HepG2 (cell line): ENCODE data around the gene TMEM235. TPM values are rescaled to one million over a fixed set of nuclear protein-coding genes. Genes with fewer than 3 reads are reported as not detected.
A peak's percentile ranks its signal among the peaks of the same experiment; 100 is the strongest.

Experiments
- ATF7 ChIP-seq, 2 experiments: fragments of 450-650 bp in 1 of 2; sonication (generic) in 1 of 2; formaldehyde crosslinking in 1 of 2; IDR thresholded peaks; 2 replicates each; pipeline versions ENCODE4 v1.4.0 to v1.6.1; 2016 to 2020; ENCODE audit warnings: antibody characterized with exemption in 1 of 2, mild to moderate bottlenecking in 1 of 2, missing genetic modification reagents in 1 of 2
- BORCS8-MEF2B ChIP-seq: sonication (generic); formaldehyde crosslinking; IDR thresholded peaks from 2 replicates; pipeline ENCODE4 v1.8.0; 2022; ENCODE audit warnings: mild to moderate bottlenecking, missing genetic modification reagents
- JUND ChIP-seq: sonication (generic); formaldehyde crosslinking; IDR thresholded peaks from 2 replicates; pipeline ENCODE4 v1.8.0; 2022; ENCODE audit warnings: mild to moderate bottlenecking, missing genetic modification reagents
- POGK ChIP-seq: sonication (generic); formaldehyde crosslinking; conservative IDR thresholded peaks from 2 replicates; pipeline ENCODE4 v1.8.0; 2022; ENCODE audit warnings: mild to moderate bottlenecking, moderate library complexity, missing genetic modification reagents
- RCOR2 ChIP-seq: IDR thresholded peaks from 2 replicates; pipeline ENCODE4 v1.6.1; 2016; ENCODE audit warnings: missing biosample characterization, missing genetic modification reagents
- SCMH1 ChIP-seq: sonication (generic); formaldehyde crosslinking; IDR thresholded peaks from 2 replicates; pipeline ENCODE4 v1.9.0; 2021; ENCODE audit warnings: missing genetic modification reagents, mild to moderate bottlenecking, borderline replicate concordance
- SMARCE1 ChIP-seq: fragments of 450-650 bp; IDR thresholded peaks from 2 replicates; pipeline ENCODE4 v1.6.1; 2017; ENCODE audit warnings: borderline replicate concordance
- THRA ChIP-seq: sonication (generic); formaldehyde crosslinking; IDR thresholded peaks from 2 replicates; pipeline ENCODE4 v1.4.0; 2020; ENCODE audit warnings: missing genetic modification reagents, borderline replicate concordance
- XBP1 ChIP-seq: sonication (generic); formaldehyde crosslinking; IDR thresholded peaks from 2 replicates; pipeline ENCODE4 v1.5.0; 2020; ENCODE audit warnings: missing genetic modification reagents
- ZGPAT ChIP-seq: IDR thresholded peaks from 2 replicates; pipeline ENCODE4 v1.6.1; 2016; ENCODE audit warnings: mild to moderate bottlenecking
- ZNF17 ChIP-seq: sonication (generic); formaldehyde crosslinking; IDR thresholded peaks from 2 replicates; pipeline ENCODE4 v1.5.0; 2020; ENCODE audit warnings: mild to moderate bottlenecking, missing genetic modification reagents
- ZNF3 ChIP-seq: IDR thresholded peaks from 2 replicates; pipeline ENCODE4 v1.7.0; 2017; ENCODE audit warnings: inconsistent platforms
- ZNF572 ChIP-seq: sonication (generic); formaldehyde crosslinking; IDR thresholded peaks from 2 replicates; pipeline ENCODE4 v1.5.1; 2020; ENCODE audit warnings: mild to moderate bottlenecking, missing genetic modification reagents
- ZNF589 ChIP-seq: sonication (generic); formaldehyde crosslinking; conservative IDR thresholded peaks from 2 replicates; pipeline ENCODE4 v1.8.0; 2022; ENCODE audit warnings: mild to moderate bottlenecking, moderate library complexity, missing genetic modification reagents
- polyA plus RNA-seq, 8 experiments: library from polyadenylated mRNA; depleted of rRNA in 3 of 8; stranded (reverse) in 7 of 8; unstranded in 1 of 8; fragments of >200 nt; fragmentation: Illumina TruSeq in 4 of 8; extraction: Trizol in 4 of 8; gene quantifications; 2 replicates each; pipeline versions ENCODE4 v1.2.1 to v1.2.3, GENCODE V29; 2011 to 2016; ENCODE audit warnings: low read depth in 4 of 8, missing spikeins in 1 of 8, mixed read lengths in 1 of 8; ENCODE audit not compliant: insufficient read depth in 1 of 8
- total RNA-seq, 5 experiments: library from RNA; depleted of rRNA; stranded (reverse); fragments of >200 nt; fragmentation: Illumina TruSeq; extraction: Trizol; gene quantifications; 2 replicates each; pipeline ENCODE4 v1.2.3, GENCODE V29; 2016; ENCODE audit warnings: low read depth in 1 of 5
- TF ChIP-seq, protein P1 (sequence below): sonication (generic); formaldehyde crosslinking; IDR thresholded peaks from 2 replicates; pipeline ENCODE4 v1.8.1; 2023; ENCODE audit warnings: missing genetic modification reagents, inconsistent platforms, borderline replicate concordance
- TF ChIP-seq, protein P2 (sequence below): sonication (generic); formaldehyde crosslinking; IDR thresholded peaks from 2 replicates; pipeline ENCODE4 v1.9.0; 2021; ENCODE audit warnings: missing genetic modification reagents, borderline replicate concordance
- TF ChIP-seq, protein P3 (sequence below): sonication (generic); formaldehyde crosslinking; IDR thresholded peaks from 2 replicates; pipeline ENCODE4 v1.4.0; 2020; ENCODE audit warnings: missing genetic modification reagents

TMEM235 gene
- total and polyA plus RNA-seq, 2 of the 13 experiments (the other 11 are each of a cell fraction or from before 2014, with no cell fraction given) = not detected

- no peak for TF ChIP-seq ZNF572 (CRISPR knock-in tag)
- TF ChIP-seq, protein P1, sequence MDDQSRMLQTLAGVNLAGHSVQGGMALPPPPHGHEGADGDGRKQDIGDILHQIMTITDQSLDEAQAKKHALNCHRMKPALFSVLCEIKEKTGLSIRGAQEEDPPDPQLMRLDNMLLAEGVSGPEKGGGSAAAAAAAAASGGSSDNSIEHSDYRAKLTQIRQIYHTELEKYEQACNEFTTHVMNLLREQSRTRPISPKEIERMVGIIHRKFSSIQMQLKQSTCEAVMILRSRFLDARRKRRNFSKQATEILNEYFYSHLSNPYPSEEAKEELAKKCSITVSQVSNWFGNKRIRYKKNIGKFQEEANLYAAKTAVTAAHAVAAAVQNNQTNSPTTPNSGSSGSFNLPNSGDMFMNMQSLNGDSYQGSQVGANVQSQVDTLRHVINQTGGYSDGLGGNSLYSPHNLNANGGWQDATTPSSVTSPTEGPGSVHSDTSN = no peak
- TF ChIP-seq RCOR2 = peak; percentile 50; the same call in 1 of the 2 replicates
- TF ChIP-seq SCMH1 (CRISPR knock-in tag) = no peak
- TF ChIP-seq ZNF3 (CRISPR knock-in tag) = peak; percentile 55; the same call in 1 of the 2 replicates
- TF ChIP-seq BORCS8-MEF2B = peak; percentile 92
- TF ChIP-seq, protein P2, sequence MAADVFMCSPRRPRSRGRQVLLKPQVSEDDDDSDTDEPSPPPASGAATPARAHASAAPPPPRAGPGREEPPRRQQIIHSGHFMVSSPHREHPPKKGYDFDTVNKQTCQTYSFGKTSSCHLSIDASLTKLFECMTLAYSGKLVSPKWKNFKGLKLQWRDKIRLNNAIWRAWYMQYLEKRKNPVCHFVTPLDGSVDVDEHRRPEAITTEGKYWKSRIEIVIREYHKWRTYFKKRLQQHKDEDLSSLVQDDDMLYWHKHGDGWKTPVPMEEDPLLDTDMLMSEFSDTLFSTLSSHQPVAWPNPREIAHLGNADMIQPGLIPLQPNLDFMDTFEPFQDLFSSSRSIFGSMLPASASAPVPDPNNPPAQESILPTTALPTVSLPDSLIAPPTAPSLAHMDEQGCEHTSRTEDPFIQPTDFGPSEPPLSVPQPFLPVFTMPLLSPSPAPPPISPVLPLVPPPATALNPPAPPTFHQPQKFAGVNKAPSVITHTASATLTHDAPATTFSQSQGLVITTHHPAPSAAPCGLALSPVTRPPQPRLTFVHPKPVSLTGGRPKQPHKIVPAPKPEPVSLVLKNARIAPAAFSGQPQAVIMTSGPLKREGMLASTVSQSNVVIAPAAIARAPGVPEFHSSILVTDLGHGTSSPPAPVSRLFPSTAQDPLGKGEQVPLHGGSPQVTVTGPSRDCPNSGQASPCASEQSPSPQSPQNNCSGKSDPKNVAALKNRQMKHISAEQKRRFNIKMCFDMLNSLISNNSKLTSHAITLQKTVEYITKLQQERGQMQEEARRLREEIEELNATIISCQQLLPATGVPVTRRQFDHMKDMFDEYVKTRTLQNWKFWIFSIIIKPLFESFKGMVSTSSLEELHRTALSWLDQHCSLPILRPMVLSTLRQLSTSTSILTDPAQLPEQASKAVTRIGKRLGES (CRISPR knock-in tag) = no peak
- TF ChIP-seq XBP1 (CRISPR knock-in tag) = no peak
- peak; percentile 91 for TF ChIP-seq ZGPAT (CRISPR knock-in tag)
- TF ChIP-seq, protein P3, sequence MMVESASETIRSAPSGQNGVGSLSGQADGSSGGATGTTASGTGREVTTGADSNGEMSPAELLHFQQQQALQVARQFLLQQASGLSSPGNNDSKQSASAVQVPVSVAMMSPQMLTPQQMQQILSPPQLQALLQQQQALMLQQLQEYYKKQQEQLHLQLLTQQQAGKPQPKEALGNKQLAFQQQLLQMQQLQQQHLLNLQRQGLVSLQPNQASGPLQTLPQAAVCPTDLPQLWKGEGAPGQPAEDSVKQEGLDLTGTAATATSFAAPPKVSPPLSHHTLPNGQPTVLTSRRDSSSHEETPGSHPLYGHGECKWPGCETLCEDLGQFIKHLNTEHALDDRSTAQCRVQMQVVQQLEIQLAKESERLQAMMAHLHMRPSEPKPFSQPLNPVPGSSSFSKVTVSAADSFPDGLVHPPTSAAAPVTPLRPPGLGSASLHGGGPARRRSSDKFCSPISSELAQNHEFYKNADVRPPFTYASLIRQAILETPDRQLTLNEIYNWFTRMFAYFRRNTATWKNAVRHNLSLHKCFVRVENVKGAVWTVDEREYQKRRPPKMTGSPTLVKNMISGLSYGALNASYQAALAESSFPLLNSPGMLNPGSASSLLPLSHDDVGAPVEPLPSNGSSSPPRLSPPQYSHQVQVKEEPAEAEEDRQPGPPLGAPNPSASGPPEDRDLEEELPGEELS = peak; percentile 43; the same call in 1 of the 2 replicates
- TF ChIP-seq THRA (CRISPR knock-in tag) = peak; percentile 71; the same call in 1 of the 2 replicates
- no peak for TF ChIP-seq ZNF17 (CRISPR knock-in tag)
- TF ChIP-seq ZNF589 = no peak
- TF ChIP-seq SMARCE1 = no peak
- TF ChIP-seq JUND = no peak
- no peak for TF ChIP-seq ATF7 (IDR thresholded peaks at IDR 0.05)
- no peak for TF ChIP-seq ATF7 (CRISPR knock-in tag; IDR thresholded peaks at IDR 0.05)
- peak; percentile 73; the same call in 1 of the 2 replicates for TF ChIP-seq POGK (CRISPR knock-in tag)
These were observed 19.7 kb downstream of the TMEM235 start (continued) for GRCh38 chr17:78250891-78251772.
